Tibial nerve (tissue), 3 donors: ENCODE results near the gene DLX1.

Experiments used
- POLR2A ChIP-seq, 2 donors: fragments of 450-650 bp; IDR thresholded peaks; one replicate each; pipeline ENCODE4 v1.6.1; 2017; ENCODE audit warnings: antibody characterized with exemption in 2 of 2, mild to moderate bottlenecking in 2 of 2, moderate library complexity in 2 of 2
- TF ChIP-seq, protein P1 (sequence below), 5 experiments: fragments of 200-600 bp in 3 of 5; fragments of 450-650 bp in 2 of 5; sonication (generic) in 3 of 5; IDR thresholded peaks; one replicate each; pipeline ENCODE4 v1.5.1; 2016 to 2019; ENCODE audit warnings: antibody characterized with exemption in 5 of 5, mild to moderate bottlenecking in 3 of 5, moderate library complexity in 2 of 5

DNA sequence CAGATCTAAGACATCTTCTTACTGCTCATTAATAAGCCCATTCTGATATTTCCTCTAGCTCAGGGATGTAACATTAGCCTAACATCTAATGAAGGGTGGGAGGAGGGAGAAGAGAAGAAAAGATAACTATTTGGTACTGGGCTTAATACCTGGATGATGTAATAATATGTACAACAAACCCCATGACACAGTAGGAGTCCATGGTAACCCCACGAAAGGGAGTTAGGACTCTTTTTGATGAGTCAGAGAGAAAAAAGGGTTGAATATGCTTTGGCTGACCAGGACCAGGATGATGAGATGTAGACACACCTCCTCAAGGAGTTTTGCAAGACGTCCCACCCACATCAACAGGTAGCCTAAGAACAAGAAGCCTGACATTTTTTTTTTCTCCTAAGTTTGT, 51.8 kb downstream of the DLX1 start:
- TF ChIP-seq, protein P1, sequence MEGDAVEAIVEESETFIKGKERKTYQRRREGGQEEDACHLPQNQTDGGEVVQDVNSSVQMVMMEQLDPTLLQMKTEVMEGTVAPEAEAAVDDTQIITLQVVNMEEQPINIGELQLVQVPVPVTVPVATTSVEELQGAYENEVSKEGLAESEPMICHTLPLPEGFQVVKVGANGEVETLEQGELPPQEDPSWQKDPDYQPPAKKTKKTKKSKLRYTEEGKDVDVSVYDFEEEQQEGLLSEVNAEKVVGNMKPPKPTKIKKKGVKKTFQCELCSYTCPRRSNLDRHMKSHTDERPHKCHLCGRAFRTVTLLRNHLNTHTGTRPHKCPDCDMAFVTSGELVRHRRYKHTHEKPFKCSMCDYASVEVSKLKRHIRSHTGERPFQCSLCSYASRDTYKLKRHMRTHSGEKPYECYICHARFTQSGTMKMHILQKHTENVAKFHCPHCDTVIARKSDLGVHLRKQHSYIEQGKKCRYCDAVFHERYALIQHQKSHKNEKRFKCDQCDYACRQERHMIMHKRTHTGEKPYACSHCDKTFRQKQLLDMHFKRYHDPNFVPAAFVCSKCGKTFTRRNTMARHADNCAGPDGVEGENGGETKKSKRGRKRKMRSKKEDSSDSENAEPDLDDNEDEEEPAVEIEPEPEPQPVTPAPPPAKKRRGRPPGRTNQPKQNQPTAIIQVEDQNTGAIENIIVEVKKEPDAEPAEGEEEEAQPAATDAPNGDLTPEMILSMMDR (IDR thresholded peaks at IDR 0.05), result no peak
- TF ChIP-seq POLR2A (IDR thresholded peaks at IDR 0.05), result no peak
